SU-DHL-6 (cell line): ENCODE data around the gene VWA8.

ENCODE experiments used
- H2AFZ ChIP-seq: fragments of 200-600 bp; sonication (generic); 2 replicates; pipeline ENCODE4 v1.6.1; 2014; ENCODE audit warnings: low read depth, mild to moderate bottlenecking, moderate library complexity, mixed read lengths, antibody characterized with exemption, low read length; ENCODE audit not compliant: severe bottlenecking
- H3F3A ChIP-seq: fragments of 200-600 bp; shearing (Covaris generic); 2 replicates; pipeline ENCODE4 v1.6.0; 2016; ENCODE audit warnings: antibody characterized with exemption, mild to moderate bottlenecking; ENCODE audit not compliant: insufficient read depth
- H3K27ac ChIP-seq: fragments of 200-600 bp; sonication (generic); 2 replicates; pipeline ENCODE4 v1.5.1; 2016; ENCODE audit warnings: low read depth, mild to moderate bottlenecking, low read length, moderate library complexity, mixed read lengths
- H3K27me3 ChIP-seq: fragments of 200-600 bp; sonication (generic), shearing (Covaris generic); 2 replicates; pipeline ENCODE4 v1.6.0; 2014; ENCODE audit warnings: mild to moderate bottlenecking, low read length
- H3K36me3 ChIP-seq: fragments of 200-600 bp; sonication (generic); 2 replicates; pipeline ENCODE4 v1.6.1; 2014; ENCODE audit warnings: mild to moderate bottlenecking, low read length, mixed read lengths
- H3K4me2 ChIP-seq: fragments of 300-600, 200-600 bp; shearing (Covaris generic), sonication (generic); 2 replicates; pipeline ENCODE4 v1.6.0; 2014; ENCODE audit warnings: low read length, low read depth, mild to moderate bottlenecking; ENCODE audit not compliant: poor library complexity, severe bottlenecking
- H3K4me3 ChIP-seq: fragments of 200-600 bp; sonication (generic); 2 replicates; pipeline ENCODE4 v1.5.1; 2014; ENCODE audit warnings: antibody characterized with exemption, low read length, mild to moderate bottlenecking, mixed read lengths; ENCODE audit not compliant: insufficient read depth, poor library complexity, severe bottlenecking
- H3K79me2 ChIP-seq: fragments of 200-600 bp; sonication (generic); 2 replicates; pipeline ENCODE4 v1.6.1; 2014; ENCODE audit warnings: mild to moderate bottlenecking, low read length, moderate library complexity; ENCODE audit not compliant: insufficient read depth
- H3K9ac ChIP-seq: fragments of 200-600 bp; sonication (generic); 2 replicates; pipeline ENCODE4 v1.7.0; 2014; ENCODE audit warnings: mild to moderate bottlenecking, low read length
- H3K9me2 ChIP-seq: fragments of 200-600 bp; sonication (generic); replicated peaks from 2 replicates; pipeline ENCODE4 v1.6.1; 2014; ENCODE audit warnings: low read length; ENCODE audit not compliant: insufficient read depth
- H3K9me3 ChIP-seq: fragments of 200-600 bp; sonication (generic); 2 replicates; pipeline ENCODE4 v1.6.1; 2014; ENCODE audit warnings: low read length, mixed read lengths; ENCODE audit not compliant: insufficient read depth
- H4K20me1 ChIP-seq: fragments of 200-600 bp; sonication (generic); 2 replicates; pipeline ENCODE4 v1.6.1; 2014; ENCODE audit warnings: low read depth, mild to moderate bottlenecking, antibody characterized with exemption, low read length, moderate library complexity, mixed read lengths
- CTCF ChIP-seq: fragments of 200-600 bp; sonication (generic); IDR thresholded peaks from one replicate; pipeline ENCODE4 v1.5.1; 2017; ENCODE audit warnings: antibody characterized with exemption, mild to moderate bottlenecking, low read length, moderate library complexity; ENCODE audit not compliant: insufficient read depth, poor library complexity, severe bottlenecking
- EZH2phosphoT487 ChIP-seq: fragments of 200-600 bp; sonication (generic), shearing (Covaris generic); conservative IDR thresholded peaks from 2 replicates; pipeline ENCODE4 v1.6.1; 2018; ENCODE audit warnings: mild to moderate bottlenecking, antibody characterized with exemption, low read length, moderate library complexity, mixed read lengths

Gene VWA8

GRCh38 chr13:41673640-41674039, 287.3 kb downstream of the VWA8 start:
- no peak overlapping the region for H3K27ac ChIP-seq
- no peaks in the 10 kb centered on the region for H3K36me3 ChIP-seq
- no peak for TF ChIP-seq EZH2phosphoT487
- no peak for TF ChIP-seq CTCF
- H3K9ac ChIP-seq = no peak overlapping the region
- no peaks in the 10 kb centered on the region for H4K20me1 ChIP-seq
- no peaks in the 10 kb centered on the region for H3K9me2 ChIP-seq
- no peaks in the 10 kb centered on the region for H3K79me2 ChIP-seq
- no peak overlapping the region for H3K4me2 ChIP-seq
- no peaks in the 10 kb centered on the region for H3K9me3 ChIP-seq
- H3K27me3 ChIP-seq = no peaks in the 10 kb centered on the region
- H2AFZ ChIP-seq = no peak overlapping the region
- no peak overlapping the region for H3K4me3 ChIP-seq
- no peaks in the 10 kb centered on the region for H3F3A ChIP-seq

GRCh38 chr13:41670873-41671443, 290.0 kb downstream of the VWA8 start:
- H3K9me3 ChIP-seq = no peaks in the 10 kb centered on the region
- no peaks in the 10 kb centered on the region for H3F3A ChIP-seq
- H4K20me1 ChIP-seq = no peaks in the 10 kb centered on the region
- H3K27ac ChIP-seq = no peak overlapping the region
- H3K27me3 ChIP-seq = no peaks in the 10 kb centered on the region
- H3K9ac ChIP-seq = no peak overlapping the region
- H2AFZ ChIP-seq = no peak overlapping the region
- no peaks in the 10 kb centered on the region for H3K36me3 ChIP-seq
- H3K4me2 ChIP-seq = no peak overlapping the region
- no peak overlapping the region for H3K4me3 ChIP-seq
- H3K79me2 ChIP-seq = no peaks in the 10 kb centered on the region
- no peaks in the 10 kb centered on the region for H3K9me2 ChIP-seq
- TF ChIP-seq EZH2phosphoT487 (no peak), CTCF (no peak)

- Histone ChIP-seq H3K36me3 (no peaks in the 10 kb centered on the region), H3K27me3 (no peaks in the 10 kb centered on the region), H3K9me2 (no peaks in the 10 kb centered on the region), H3K9me3 (no peaks in the 10 kb centered on the region), H3K9ac (no peak overlapping the region), H3K27ac (no peak overlapping the region), H3K79me2 (no peaks in the 10 kb centered on the region), H3K4me2 (no peak overlapping the region), H4K20me1 (no peaks in the 10 kb centered on the region), H3K4me3 (no peak overlapping the region), H3F3A (no peaks in the 10 kb centered on the region), H2AFZ (no peak overlapping the region)
- TF ChIP-seq CTCF (peak; percentile 52), EZH2phosphoT487 (no peak)
Observed at GRCh38 chr13:41668130-41668757, 292.7 kb downstream of the VWA8 start.
